ENCODE measurements around the gene MORN1. TPM values are rescaled to one million over a fixed set of nuclear protein-coding genes. Genes with fewer than 3 reads are reported as not detected.

Gene MORN1
- total and polyA plus RNA-seq, 2 experiments from 2014 or later: 4.8 to 11.1 TPM

DNA sequence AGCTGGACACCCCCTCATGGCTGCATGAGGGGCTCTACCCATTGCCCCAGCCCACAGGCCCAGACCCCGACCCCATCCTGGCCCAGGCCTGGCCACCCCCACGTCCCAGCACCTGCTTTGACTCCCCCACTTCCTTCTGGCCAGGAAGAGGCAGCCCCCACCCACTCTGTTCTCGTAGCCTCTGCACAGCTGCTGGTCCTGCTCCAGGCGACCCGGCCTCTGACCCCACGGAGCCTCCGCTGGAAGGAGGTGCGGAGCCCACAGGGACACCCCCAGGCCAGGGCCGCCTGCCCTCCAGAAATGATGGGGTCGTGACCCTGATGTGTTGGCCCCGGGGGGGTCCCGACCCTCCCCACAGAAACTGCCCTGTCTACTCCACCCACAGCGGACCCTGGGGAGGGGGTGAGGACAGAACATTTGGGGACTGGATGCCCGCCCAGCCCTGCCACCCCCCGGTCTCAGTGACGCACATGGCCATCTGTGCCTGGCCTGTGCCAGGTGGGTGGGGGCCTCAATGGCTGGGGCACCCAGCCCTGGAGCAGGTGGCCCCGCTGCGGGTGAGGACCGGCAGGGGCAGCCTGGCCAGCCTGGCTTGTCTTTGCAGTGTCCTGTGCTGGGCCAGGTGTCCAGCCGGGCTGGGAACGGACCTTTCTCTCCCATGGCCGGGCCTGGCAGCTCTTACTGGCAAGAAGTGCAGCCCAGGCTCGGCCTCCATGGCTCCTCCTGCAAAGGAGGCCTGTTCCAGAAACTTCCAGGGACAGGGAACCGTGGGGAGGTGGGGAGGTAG, 78.6 kb downstream of the MORN1 start:
- peaks cover 8% of the 10 kb centered on the region for H4K20me1 ChIP-seq (replicated peaks; ENCODE audit: insufficient read depth)
- no peaks in the 10 kb centered on the region for H3K27me3 ChIP-seq (ENCODE audit: insufficient read depth)
- peaks cover 9% of the 10 kb centered on the region for H3K4me1 ChIP-seq (ENCODE audit: insufficient read depth)
- H3K79me2 ChIP-seq (replicated peaks; ENCODE audit: insufficient read depth): peaks cover 9% of the 10 kb centered on the region
- no peaks in the 10 kb centered on the region for H3K9me2 ChIP-seq (ENCODE audit: insufficient read depth)
- H3K4me3 ChIP-seq: no peak overlapping the region
- Mint-ChIP-seq H3K27ac (no peak overlapping the region), H3K9me3 (no peaks in the 10 kb centered on the region), H3K4me1 (peaks cover 20% of the 10 kb centered on the region), H3K4me3 (no peak overlapping the region), H3K27me3 (ENCODE audit: insufficient read depth, low read depth, poor library complexity) (peaks cover 18% of the 10 kb centered on the region), H3K36me3 (ENCODE audit: low read depth) (peaks cover 15% of the 10 kb centered on the region)
- H3F3A ChIP-seq (replicated peaks; ENCODE audit: low read depth): peaks cover 14% of the 10 kb centered on the region
- TF ChIP-seq, protein P1, sequence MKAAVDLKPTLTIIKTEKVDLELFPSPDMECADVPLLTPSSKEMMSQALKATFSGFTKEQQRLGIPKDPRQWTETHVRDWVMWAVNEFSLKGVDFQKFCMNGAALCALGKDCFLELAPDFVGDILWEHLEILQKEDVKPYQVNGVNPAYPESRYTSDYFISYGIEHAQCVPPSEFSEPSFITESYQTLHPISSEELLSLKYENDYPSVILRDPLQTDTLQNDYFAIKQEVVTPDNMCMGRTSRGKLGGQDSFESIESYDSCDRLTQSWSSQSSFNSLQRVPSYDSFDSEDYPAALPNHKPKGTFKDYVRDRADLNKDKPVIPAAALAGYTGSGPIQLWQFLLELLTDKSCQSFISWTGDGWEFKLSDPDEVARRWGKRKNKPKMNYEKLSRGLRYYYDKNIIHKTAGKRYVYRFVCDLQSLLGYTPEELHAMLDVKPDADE (IDR thresholded peaks at IDR 0.05): no peak
- TF ChIP-seq, protein P2, sequence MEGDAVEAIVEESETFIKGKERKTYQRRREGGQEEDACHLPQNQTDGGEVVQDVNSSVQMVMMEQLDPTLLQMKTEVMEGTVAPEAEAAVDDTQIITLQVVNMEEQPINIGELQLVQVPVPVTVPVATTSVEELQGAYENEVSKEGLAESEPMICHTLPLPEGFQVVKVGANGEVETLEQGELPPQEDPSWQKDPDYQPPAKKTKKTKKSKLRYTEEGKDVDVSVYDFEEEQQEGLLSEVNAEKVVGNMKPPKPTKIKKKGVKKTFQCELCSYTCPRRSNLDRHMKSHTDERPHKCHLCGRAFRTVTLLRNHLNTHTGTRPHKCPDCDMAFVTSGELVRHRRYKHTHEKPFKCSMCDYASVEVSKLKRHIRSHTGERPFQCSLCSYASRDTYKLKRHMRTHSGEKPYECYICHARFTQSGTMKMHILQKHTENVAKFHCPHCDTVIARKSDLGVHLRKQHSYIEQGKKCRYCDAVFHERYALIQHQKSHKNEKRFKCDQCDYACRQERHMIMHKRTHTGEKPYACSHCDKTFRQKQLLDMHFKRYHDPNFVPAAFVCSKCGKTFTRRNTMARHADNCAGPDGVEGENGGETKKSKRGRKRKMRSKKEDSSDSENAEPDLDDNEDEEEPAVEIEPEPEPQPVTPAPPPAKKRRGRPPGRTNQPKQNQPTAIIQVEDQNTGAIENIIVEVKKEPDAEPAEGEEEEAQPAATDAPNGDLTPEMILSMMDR (conservative IDR thresholded peaks at IDR 0.05; ENCODE audit: low read depth in 2 of 2): no peak
- no peak for TF ChIP-seq STAT1 (IDR thresholded peaks at IDR 0.05; ENCODE audit: unreplicated experiment)
- TF ChIP-seq, protein P3, sequence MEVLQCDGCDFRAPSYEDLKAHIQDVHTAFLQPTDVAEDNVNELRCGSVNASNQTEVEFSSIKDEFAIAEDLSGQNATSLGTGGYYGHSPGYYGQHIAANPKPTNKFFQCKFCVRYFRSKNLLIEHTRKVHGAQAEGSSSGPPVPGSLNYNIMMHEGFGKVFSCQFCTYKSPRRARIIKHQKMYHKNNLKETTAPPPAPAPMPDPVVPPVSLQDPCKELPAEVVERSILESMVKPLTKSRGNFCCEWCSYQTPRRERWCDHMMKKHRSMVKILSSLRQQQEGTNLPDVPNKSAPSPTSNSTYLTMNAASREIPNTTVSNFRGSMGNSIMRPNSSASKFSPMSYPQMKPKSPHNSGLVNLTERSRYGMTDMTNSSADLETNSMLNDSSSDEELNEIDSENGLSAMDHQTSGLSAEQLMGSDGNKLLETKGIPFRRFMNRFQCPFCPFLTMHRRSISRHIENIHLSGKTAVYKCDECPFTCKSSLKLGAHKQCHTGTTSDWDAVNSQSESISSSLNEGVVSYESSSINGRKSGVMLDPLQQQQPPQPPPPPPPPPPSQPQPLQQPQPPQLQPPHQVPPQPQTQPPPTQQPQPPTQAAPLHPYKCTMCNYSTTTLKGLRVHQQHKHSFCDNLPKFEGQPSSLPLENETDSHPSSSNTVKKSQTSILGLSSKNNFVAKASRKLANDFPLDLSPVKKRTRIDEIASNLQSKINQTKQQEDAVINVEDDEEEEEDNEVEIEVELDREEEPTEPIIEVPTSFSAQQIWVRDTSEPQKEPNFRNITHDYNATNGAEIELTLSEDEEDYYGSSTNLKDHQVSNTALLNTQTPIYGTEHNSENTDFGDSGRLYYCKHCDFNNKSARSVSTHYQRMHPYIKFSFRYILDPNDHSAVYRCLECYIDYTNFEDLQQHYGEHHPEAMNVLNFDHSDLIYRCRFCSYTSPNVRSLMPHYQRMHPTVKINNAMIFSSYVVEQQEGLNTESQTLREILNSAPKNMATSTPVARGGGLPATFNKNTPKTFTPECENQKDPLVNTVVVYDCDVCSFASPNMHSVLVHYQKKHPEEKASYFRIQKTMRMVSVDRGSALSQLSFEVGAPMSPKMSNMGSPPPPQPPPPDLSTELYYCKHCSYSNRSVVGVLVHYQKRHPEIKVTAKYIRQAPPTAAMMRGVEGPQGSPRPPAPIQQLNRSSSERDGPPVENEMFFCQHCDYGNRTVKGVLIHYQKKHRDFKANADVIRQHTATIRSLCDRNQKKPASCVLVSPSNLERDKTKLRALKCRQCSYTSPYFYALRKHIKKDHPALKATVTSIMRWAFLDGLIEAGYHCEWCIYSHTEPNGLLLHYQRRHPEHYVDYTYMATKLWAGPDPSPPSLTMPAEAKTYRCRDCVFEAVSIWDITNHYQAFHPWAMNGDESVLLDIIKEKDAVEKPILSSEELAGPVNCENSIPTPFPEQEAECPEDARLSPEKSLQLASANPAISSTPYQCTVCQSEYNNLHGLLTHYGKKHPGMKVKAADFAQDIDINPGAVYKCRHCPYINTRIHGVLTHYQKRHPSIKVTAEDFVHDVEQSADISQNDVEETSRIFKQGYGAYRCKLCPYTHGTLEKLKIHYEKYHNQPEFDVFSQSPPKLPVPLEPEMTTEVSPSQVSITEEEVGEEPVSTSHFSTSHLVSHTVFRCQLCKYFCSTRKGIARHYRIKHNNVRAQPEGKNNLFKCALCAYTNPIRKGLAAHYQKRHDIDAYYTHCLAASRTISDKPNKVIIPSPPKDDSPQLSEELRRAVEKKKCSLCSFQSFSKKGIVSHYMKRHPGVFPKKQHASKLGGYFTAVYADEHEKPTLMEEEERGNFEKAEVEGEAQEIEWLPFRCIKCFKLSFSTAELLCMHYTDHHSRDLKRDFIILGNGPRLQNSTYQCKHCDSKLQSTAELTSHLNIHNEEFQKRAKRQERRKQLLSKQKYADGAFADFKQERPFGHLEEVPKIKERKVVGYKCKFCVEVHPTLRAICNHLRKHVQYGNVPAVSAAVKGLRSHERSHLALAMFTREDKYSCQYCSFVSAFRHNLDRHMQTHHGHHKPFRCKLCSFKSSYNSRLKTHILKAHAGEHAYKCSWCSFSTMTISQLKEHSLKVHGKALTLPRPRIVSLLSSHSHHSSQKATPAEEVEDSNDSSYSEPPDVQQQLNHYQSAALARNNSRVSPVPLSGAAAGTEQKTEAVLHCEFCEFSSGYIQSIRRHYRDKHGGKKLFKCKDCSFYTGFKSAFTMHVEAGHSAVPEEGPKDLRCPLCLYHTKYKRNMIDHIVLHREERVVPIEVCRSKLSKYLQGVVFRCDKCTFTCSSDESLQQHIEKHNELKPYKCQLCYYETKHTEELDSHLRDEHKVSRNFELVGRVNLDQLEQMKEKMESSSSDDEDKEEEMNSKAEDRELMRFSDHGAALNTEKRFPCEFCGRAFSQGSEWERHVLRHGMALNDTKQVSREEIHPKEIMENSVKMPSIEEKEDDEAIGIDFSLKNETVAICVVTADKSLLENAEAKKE (CRISPR knock-in tag; IDR thresholded peaks at IDR 0.05): no peak
- TF ChIP-seq ZNF114 (CRISPR knock-in tag; IDR thresholded peaks at IDR 0.05): no peak
- no peak for TF ChIP-seq JUNB (IDR thresholded peaks at IDR 0.05; ENCODE audit: unreplicated experiment)
- no peak for TF ChIP-seq EZH2phosphoT487 (IDR thresholded peaks at IDR 0.05; ENCODE audit: unreplicated experiment)
- H3K36me3 ChIP-seq (ENCODE audit: insufficient read depth): 0 out of 2 replicates have a peak, but pooled peaks cover 1% of the 10 kb centered on the region
- H3K4me2 ChIP-seq: no peak overlapping the region
- ATAC-seq (no peak), DNase-seq (ENCODE audit: low spot score) (no peak)
- H3K27ac ChIP-seq (ENCODE audit: low read depth): no peak overlapping the region
- no peak overlapping the region for H2AFZ ChIP-seq

Measured in GM23338 (cell line).